DMS 273 treated with DMSO at 0.1 percent for 48 hours (cell line): ENCODE measurements around the gene ADIPOR2.

Experiments used
- DNase-seq: peaks from one replicate; lab custom pipeline; 2025; lab: John Stamatoyannopoulos, UW

The ADIPOR2 gene, protein sequence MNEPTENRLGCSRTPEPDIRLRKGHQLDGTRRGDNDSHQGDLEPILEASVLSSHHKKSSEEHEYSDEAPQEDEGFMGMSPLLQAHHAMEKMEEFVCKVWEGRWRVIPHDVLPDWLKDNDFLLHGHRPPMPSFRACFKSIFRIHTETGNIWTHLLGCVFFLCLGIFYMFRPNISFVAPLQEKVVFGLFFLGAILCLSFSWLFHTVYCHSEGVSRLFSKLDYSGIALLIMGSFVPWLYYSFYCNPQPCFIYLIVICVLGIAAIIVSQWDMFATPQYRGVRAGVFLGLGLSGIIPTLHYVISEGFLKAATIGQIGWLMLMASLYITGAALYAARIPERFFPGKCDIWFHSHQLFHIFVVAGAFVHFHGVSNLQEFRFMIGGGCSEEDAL

DNA sequence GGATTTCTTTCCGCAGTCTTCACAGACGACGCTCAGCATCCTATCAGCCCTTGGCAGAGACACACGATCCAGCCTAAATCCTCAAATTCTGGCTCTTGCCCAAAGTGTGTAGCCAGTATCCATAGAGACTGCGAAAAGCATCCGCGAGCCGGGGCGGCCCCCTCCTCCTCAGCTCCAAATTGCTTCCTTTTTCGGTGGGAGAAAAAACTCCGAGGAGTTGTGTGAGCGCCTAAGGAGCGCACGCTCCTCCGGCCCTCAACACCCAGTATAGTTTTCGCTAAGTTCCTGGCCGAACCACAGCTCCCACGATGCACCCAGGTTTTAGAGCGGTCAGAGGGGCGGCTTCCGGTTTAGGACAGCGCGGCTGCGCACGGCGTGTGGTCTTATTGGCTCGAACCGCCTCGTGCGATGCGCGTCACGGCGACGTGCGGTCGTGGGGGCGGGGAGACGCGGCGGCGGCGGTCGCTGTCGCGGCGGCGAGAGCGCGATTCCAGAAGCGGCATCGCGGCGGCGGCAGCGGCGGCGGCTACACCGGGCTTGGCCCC, at the start of gene ADIPOR2:
Gene ADIPOR2, plus strand, starts transcription at position 493 of the 545 bp plus-strand sequence. CDS start 63,274 bp downstream, outside the sequence.
- DNase-seq = peak; percentile 90

- DNase-seq = no peak
Observed at GRCh38 chr12:1642513-1642912, 48.4 kb upstream of the ADIPOR2 start.

GRCh38 chr12:1643043-1643442, 47.8 kb upstream of the ADIPOR2 start:
- no peak for DNase-seq

- no peak for DNase-seq
Observed at GRCh38 chr12:1643905-1644533, 46.9 kb upstream of the ADIPOR2 start.

GRCh38 chr12:1644534-1645438, 46.1 kb upstream of the ADIPOR2 start:
- DNase-seq = peak; percentile 63

- no peak for DNase-seq
Observed at GRCh38 chr12:1645819-1646218, 45.1 kb upstream of the ADIPOR2 start.

DNA sequence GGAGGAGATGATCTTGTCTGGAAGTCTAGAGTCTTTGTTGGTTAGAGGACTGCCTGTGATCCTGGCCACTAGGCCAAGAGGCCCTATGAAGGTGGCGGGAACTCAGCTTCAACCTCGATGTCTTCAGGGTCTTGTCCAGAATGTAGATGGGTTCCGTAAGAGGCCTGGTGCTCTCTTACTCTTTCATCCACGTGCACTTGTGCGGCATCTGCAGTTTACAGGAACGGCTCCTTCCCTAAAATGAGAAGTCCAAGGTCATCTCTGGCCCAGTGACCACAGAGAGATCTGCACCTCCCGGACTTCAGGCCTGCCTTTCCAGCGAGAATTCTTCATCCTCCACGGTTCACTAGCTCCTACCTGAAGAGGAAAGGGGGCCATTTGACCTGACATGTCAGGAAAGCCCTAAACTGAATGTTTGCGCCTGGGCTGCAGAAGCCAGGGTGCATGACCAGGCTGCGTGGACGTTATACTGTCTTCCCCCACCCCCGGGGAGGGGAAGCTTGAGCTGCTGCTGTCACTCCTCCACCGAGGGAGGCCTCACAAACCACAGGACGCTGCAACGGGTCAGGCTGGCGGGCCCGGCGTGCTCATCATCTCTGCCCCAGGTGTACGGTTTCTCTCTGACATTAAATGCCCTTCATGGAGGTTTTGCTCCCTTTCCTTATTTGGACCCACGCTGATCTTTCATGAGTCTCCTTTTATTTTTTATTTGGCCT, 44.1 kb upstream of the ADIPOR2 start:
- no peak for DNase-seq

- no peak for DNase-seq
Observed at GRCh38 chr12:1647285-1647669, 43.6 kb upstream of the ADIPOR2 start.

DNA sequence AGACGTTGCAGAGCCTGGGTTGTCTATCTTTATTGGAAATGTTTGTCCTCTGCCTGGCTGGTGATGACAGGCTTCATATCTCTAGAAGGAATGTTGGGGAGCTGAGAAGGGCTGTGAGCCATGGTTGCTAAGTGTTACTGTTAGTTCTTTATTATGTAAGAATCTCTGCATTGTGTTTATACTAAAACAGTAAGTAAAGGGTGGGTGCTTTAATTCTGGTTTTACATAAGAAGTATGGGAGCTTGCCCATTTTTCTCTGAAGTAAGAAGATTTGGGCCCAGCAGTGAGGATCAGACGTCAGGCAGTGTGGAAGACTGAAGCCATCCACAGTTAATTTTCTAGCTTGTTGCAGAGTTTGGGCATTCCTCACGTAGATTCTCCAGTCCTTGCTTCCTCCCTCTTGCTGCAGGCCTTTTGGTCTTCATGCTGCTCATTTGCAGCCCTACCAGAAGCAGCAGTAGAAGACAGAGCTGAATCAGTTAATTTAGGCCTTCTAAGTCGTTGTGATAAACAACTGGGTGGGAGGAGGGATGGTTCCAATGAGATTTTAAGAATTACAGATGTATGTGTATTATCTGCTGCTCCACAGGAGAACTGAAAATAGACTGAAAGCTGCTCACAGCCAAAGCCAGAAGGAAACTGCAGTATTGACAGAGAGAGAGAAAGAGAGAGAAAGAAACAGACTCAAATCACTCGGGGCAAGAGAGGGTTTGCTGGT, 40.5 kb upstream of the ADIPOR2 start:
- no peak for DNase-seq

DNA sequence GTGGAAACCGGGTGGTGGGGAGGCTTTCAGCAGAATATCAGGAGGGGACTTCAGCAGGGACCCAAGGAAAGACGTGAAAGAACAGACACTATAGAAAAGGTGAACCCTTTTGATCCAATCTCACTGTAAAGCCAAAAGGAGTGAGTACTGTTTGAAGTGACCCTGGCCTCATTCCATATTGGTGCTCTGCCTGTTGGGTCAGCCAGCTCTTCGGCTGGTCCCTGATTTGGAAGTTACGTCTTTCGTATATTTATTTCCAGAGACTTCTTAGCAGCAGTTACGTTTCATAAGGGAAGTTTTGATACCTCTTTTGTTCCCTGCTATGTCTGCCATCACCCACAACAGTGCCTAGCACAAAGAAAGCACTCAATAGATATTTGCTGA, 39.9 kb upstream of the ADIPOR2 start:
- no peak for DNase-seq

DNA sequence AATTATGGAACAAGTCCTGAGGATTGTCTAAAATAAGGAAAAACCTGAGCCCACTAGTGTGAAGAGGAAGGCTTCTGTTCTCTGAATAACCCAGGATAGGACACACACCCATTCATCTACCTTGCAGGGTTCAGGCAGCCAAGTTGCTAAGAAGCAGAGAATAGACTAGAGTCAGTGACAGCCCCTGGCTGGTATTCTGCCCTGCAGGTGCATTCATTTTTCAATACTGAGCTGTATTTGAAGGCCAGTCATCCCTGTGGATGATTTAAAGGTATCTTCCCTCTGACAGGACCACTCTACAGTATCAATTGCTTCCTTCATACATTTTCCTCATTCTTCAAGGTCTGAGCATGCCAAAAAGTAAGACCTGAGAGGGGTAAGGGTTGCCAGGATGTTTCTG, 38.9 kb upstream of the ADIPOR2 start:
- DNase-seq = no peak

DNA sequence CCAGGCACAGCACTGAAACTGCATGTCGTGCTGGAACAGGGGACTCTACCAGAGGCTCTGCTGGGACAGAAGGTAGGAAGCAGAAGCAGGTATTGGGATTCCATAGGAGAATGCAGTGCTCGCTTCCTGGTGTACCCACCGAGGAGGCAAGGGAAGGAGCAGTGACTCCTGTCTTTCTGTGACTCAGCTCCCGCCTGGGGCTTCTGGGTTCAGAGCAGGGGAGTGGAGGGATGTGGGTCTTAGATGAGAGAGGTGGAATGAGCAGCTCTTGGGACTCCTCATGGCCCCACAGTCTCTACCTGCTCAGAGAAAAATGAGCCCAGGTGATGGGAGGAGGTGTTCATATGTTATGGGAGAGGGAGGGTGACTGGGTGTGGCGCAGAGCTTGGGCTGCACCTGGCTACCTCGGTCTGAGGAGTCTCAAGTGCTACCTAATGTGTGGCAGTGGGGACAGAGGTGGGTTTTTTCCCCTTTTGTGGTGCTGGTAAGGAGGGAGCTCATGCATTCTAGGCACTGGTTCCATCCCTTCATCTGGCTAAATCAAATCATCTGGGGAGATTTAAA, 35.6 kb upstream of the ADIPOR2 start:
- DNase-seq = no peak

GRCh38 chr12:1656902-1657301, 34.0 kb upstream of the ADIPOR2 start:
- no peak for DNase-seq

- DNase-seq = no peak
Observed at GRCh38 chr12:1657688-1658087, 33.2 kb upstream of the ADIPOR2 start.

DNA sequence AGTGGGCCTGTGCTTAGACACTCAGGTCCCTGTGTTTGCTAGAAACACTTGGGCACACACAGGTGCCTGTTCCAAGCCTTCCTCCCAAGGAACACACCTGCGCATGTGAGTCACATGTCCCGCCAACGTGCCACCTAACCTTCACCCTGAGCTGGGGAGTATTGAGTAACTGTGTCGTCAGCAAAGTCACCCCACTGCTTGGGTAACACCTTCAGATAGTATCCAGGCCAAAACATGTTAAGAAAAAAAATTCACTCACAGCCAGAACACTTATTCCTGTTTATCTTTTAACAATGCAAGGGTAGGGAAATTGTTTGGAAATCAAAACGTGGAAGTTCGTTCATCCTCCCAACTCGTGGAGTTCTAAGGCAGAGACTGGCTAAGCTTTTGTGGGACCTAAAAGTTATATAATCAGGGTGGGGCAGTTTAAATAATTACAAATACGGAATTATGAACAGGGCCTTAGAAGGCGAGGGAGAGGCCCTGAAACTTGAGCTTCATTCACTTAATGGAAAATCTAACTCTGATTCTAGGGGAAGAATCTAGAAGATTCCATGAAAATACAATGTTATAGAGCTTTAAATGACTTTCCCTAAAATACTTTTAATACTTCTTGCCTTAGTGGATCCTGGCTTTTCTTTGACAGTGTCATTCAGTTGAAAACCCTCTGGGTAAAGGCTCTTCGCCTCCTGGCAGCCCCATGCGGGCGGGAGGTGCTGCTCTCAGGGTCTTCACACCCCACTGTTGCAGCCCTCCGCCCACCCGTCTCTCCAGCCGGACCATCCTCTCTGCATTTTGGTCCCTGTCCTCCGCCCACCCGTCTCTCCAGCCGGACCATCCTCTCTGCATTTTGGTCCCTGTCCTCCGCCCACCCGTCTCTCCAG, 30.3 kb upstream of the ADIPOR2 start:
- DNase-seq = no peak

DNA sequence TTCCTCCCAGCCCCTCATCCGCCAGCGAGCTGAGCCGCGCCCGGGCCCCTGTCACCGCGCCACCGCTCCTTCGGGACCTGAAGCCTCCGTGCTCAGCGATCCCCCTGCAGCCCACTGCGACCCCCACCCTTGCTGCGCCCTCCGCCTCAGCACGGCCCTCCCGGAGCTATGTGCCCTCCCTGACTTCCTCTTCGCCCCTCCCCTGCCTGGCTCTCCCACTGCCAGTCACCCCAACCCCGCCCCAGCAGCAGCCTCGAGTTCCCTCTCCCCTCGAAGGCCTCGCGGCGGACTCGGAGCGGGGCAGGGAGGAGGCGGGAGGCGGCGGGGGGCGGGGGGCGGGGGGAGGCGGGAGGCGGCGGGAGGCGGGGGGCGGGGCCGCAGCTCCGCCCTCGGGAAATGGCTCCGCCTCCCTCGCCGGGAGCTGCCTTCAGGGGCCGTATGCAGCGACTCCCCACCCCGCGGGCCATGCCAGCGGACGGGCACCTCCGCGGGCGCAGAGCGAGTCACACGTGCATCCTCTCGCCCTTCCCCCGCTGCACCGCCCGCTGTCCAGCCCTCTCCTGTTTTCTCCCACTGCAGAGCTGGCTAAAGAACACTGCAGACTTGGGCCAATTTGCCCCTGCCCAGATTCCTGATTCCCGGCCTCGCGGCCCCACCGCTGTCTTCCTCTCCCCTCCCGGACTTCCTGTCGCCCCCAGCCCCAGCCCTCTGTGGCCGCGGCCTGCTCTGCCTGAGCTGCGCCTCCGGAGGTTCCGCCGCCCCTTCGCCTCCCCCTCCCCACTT, 29.1 kb upstream of the ADIPOR2 start:
- peak; percentile 48 for DNase-seq

- DNase-seq = no peak
Observed at GRCh38 chr12:1662761-1663439, 28.0 kb upstream of the ADIPOR2 start.

DNA sequence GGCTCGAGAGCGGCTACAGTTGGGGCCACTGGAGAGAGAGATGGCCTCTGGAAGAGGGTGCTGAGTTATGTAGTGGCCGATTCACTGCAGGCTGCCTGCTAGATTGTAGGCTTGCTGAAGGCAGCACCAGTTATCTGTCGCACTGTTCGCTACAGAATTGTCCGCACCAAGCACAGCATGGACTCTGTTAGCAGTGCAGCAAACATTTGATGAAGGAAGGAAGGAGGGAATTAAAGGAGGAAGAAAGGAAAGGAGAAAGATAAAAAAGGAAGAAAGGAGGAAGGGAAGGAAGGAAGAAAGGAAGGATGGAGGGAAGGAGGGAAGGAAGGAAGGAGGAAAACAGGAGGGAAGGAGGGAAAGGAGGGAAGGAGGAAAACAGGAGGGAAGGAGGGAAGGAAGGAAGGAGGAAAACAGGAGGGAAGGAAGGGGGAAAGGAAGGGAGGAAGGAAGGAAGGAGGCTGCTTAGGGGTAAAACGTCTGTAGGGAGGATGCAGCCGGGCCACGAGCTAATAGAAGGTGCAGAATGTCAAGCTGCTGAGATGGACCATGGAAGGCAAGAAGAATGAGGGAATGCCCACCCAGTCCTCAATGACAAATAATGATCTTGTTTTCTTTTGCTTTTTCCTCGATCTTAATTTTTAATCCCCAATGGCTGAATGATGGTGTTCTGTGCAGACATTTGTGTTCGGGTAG, 27.3 kb upstream of the ADIPOR2 start:
- no peak for DNase-seq
